ENCODE results near the gene PWWP2B. TPM values are rescaled to one million over a fixed set of nuclear protein-coding genes. Genes with fewer than 3 reads are reported as not detected.

PWWP2B gene
- total RNA-seq, 8 experiments from 2014 or later: 4.6 to 12.7 (median 8.9) TPM

DNA sequence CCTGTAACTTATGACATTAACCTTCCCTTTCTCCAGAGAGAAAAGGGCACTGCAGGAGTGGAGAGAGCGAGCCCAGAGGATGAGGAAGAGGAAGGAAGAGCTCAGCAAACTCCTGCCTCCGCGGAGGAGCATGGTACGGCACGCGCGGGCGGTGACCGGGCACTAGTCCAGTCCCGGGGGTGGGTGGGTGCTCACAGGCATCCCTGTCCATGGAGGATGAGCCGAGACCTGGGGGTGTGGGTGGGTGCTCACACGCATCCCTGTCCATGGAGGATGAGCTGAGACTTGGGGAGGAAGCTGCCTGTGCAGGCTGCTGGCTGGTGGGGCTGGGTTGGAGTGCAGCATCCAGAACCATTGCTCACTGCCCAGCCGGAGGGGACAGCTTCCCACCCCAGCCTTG lies 41.2 kb upstream of the PWWP2B start:
- in situ Hi-C loops (cut with MboI; ENCODE audit: low pct_unique_long_range_greater_than_20kb in 2 of 9, low sequenced_read_pairs in 9 of 9, unreplicated experiment in 9 of 9): loop anchor here in 1 of 9 experiments (10.0 kb wide), 1 partner anchor 131 kb away; no protein-coding TSS in a partner anchor
- Histone ChIP-seq H3K4me3 (no peak overlapping the region), H3K4me1 (replicated peaks in 1 of 2) (peaks cover 0 to 13% of the 10 kb centered on the region in 2 donors), H3K27ac (no peak overlapping the region)
- no peak for ATAC-seq (replicated peaks in 6 of 8)
- WGBS, 10 experiments: 80 to 100% (median 100%) methylated on average over 1 to 2 of the region's 13 CpGs; no CpG with 5 or more reads in 7 of the 10 experiments

DNA sequence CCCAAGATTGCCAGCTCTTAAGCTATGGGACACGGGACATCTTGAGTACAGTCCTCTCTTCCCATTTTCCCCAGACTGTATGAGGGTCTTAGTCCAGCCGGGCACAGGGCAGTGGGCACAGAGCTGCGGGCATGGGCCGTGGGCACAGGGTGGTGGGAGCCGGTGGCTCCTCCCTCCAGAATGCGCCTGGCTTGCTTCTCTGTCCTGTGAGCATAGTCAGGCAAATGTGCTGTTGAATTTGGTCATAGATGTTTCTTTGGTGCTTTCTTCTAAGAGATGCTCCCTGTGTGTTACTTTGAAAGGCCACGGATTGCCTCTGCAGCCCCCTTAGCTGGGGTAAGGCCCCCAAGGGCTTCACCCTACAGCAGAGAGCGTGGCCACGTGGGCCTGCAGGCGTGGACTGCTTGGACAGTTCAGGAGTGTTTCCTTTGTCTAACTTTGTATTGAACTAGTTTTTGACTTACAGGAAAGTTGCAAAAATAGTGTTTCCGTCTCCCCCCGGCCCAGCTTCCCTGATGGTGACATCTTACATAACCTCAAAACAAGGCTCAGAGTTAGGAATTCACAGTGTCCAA lies 40.3 kb upstream of the PWWP2B start:
- no peak overlapping the region for H3K27ac ChIP-seq
- in situ Hi-C loops (cut with MboI; ENCODE audit: low pct_unique_long_range_greater_than_20kb in 2 of 9, low sequenced_read_pairs in 9 of 9, unreplicated experiment in 9 of 9): loop anchor here in 1 of 9 experiments (10.0 kb wide), 1 partner anchor 132 kb away; no protein-coding TSS in a partner anchor
- no peak for ATAC-seq (replicated peaks in 6 of 8)
- peaks cover 0 to 11% of the 10 kb centered on the region in 2 donors for H3K4me1 ChIP-seq (replicated peaks in 1 of 2)
- H3K4me3 ChIP-seq: no peak overlapping the region
- 80 to 100% (median 96%) methylated on average over 2 to 6 of the region's 12 CpGs; no CpG with 5 or more reads in 4 of the 10 experiments for WGBS, 10 experiments

DNA sequence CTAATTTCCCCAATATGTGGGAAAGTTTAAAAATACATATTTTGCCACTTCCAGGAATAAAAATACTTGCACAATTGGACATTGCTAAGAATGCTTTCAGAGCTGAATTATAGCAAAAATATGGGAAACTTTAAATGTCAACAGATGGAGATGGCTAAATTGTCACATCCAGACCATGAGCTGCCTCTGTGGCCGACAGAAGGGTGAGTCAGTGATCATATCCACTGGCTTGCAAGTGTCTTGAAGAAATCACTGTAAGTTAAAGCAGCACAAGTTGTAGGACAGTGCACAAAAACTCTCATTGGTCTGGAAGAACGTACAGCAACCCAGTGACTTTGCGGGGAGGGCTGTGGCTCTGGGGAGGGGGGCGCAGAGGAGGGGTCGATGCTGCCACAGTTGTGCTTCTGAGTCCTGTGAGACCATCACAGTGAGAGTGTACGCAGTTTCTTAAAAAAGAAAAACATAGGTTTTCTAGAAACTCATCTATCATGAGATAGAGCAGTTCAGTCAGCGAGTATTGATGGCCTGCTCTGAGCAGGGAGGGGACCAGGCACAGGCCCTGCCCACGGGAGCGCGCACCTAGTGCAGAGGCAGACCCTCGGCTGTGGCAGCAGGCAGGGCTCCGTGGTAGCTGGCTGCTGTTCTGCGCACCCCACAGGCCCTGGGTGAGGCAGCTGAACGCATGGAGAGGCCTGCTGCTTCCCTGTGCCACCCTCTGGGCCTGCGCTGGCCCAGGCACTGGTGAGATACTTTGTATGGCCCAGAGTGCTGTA lies 39.5 kb upstream of the PWWP2B start:
- Histone ChIP-seq H3K27ac (no peak overlapping the region), H3K4me3 (no peak overlapping the region), H3K4me1 (replicated peaks in 1 of 2) (peaks cover 0 to 11% of the 10 kb centered on the region in 2 donors)
- ATAC-seq (replicated peaks in 6 of 8): no peak
- 71 to 100% (median 88%) methylated on average over 1 to 9 of the region's 15 CpGs; no CpG with 5 or more reads in 4 of the 10 experiments for whole genome bisulfite sequencing, 10 experiments
- in situ Hi-C loops (cut with MboI; ENCODE audit: low pct_unique_long_range_greater_than_20kb in 2 of 9, low sequenced_read_pairs in 9 of 9, unreplicated experiment in 9 of 9): loop anchor here in 1 of 9 experiments (10.0 kb wide), 1 partner anchor 133 kb away; no protein-coding TSS in a partner anchor

DNA sequence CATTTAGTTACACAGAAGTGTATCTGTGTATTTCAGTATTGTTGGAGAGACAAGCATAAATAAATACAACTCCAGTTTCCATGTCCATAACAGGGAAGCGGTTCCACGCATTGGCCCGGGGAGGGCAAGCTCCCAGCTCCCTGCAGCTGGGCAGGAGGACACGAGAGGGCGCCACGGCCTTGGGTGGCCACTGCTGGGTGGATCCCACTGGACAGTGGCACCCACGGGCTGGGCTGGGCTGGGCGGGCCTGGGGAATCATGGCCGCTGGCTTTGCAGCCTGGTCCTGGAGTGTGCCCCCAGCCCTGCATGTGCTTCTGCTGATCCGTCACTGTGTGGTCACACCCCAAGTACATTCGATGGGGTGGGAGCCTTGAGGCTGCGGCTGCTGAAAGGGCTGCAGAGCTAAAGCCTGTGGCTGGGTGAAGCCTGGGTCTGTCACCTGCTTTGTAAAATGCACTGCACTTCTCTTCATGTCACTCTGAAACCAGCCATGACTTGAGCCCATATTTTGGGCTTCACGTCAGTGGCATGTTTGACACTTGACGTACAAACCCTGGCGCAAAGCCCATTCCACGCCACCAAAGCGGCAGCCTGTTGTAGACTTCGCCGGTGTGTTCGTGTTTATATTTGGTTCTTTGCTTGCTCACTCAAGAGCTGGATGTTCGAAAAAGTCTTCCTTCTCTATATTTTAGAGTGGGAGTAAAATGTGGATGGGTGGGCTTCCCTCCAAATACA lies 37.5 kb upstream of the PWWP2B start:
- Histone ChIP-seq H3K4me3 (no peak overlapping the region), H3K4me1 (replicated peaks in 1 of 2) (peaks cover 0 to 4% of the 10 kb centered on the region in 2 donors), H3K27ac (no peak overlapping the region)
- WGBS, 10 experiments: 60 to 92% (median 80%) methylated on average over 4 to 12 of the region's 21 CpGs; no CpG with 5 or more reads in 2 of the 10 experiments
- in situ Hi-C loops (cut with MboI; ENCODE audit: low pct_unique_long_range_greater_than_20kb in 2 of 9, low sequenced_read_pairs in 9 of 9, unreplicated experiment in 9 of 9): loop anchor here in 1 of 9 experiments (10.0 kb wide), 1 partner anchor 135 kb away; no protein-coding TSS in a partner anchor
- peak in 1 of 8 experiments; percentile 20 for ATAC-seq (replicated peaks in 6 of 8)

DNA sequence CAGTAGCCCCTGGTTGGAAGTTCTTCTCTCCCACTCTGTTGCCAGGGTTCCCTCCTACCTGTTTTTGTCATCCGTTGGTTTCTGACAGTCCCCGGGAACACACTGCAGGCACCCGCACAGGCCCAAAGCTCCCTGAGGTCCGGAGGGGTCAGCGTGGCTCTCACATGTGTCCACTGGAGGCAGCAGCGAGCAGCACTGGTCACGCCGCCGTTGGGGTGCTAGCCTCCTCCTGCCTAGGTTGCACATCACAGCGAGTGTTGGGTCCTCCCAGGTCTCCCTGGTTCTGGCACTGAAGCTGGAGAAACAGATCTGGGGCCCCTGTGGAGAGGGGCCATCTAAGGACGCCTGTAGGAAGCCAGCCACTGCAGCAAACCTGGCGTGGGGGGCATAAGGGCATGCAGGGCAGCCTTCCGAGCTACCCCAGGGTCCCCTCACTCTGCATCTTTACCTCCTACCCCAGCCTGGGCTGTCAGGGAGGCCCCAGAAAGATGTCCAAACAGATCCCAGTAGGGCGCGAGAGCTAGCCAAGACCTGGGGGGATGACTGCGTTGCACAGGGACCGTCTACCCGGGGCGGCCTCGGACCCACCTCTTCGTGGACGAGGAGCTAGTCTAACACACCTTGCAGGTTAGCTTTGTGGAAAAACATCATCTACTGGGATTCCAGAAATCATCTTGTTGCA lies 36.1 kb upstream of the PWWP2B start:
- Histone ChIP-seq H3K4me1 (replicated peaks in 1 of 2) (peaks cover 0 to 12% of the 10 kb centered on the region in 2 donors), H3K4me3 (no peak overlapping the region), H3K27ac (no peak overlapping the region)
- 53 to 100% (median 78%) methylated on average over 1 to 8 of the region's 22 CpGs; no CpG with 5 or more reads in 2 of the 10 experiments for WGBS, 10 experiments
- peak in 3 of 8 experiments; percentile 47 to 58 (median 55) for ATAC-seq (replicated peaks in 6 of 8)
- in situ Hi-C loops (cut with MboI; ENCODE audit: low pct_unique_long_range_greater_than_20kb in 2 of 9, low sequenced_read_pairs in 9 of 9, unreplicated experiment in 9 of 9): no loop called here

DNA sequence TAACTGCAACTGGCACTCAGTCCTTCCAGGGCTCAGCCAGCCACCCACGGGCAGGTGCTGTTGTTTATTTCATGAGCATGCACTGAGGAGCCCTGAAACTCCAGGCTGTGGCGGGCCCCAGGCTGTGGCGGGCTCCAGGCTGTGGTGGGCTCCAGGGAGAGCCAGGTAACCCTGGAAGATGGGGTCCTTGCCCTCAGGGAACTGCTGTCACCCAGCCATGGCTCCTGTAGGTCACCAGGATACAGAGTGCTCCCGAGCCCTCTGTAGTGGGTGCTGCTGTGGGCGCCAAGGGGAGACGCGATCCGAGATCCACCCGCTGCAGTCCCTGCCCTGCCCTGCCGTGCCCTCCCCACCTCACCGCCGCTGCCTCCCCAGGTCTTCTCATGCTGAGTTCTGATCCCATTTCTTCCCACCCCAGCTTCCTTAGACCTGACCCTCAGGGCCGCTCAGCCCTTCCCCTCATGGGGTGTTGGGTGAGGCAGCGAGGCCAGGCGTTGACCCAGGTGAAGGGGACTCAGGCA lies 35.4 kb upstream of the PWWP2B start:
- Histone ChIP-seq H3K4me3 (no peak overlapping the region), H3K4me1 (replicated peaks in 1 of 2) (peaks cover 0 to 12% of the 10 kb centered on the region in 2 donors), H3K27ac (no peak overlapping the region)
- in situ Hi-C loops (cut with MboI; ENCODE audit: low pct_unique_long_range_greater_than_20kb in 2 of 9, low sequenced_read_pairs in 9 of 9, unreplicated experiment in 9 of 9): no loop called here
- WGBS, 10 experiments: 65 to 87% methylated on average over 3 to 4 of the region's 15 CpGs; no CpG with 5 or more reads in 8 of the 10 experiments
- ATAC-seq (replicated peaks in 6 of 8): no peak

DNA sequence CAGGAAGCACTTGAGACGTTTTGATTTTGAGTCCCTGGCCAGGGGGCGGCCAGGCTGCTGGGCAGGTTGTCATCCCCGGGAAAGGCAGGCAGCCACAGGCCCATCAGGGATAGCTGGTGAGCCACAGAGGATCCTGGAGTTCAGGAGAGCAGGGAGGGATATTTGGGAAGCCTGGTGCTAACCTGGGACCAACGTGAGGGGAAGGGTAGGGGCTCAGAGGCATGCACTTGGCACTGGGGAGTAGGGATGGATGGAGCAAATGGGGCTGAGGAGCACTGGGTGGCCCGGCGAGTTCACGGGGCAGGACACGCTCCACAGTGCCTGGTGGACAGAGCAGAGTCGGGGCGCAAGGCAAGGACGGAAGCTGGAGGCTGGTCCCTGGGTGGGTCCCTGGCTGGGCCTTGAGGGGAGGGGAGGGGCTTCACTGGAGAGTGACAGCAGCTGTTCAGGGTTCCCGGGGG lies 34.8 kb upstream of the PWWP2B start:
- WGBS, 10 experiments: 0 to 83% (median 43%) methylated on average over 1 to 8 of the region's 12 CpGs; no CpG with 5 or more reads in 7 of the 10 experiments
- no peak for ATAC-seq (replicated peaks in 6 of 8)
- Histone ChIP-seq H3K27ac (no peak overlapping the region), H3K4me3 (no peak overlapping the region), H3K4me1 (replicated peaks in 1 of 2) (peaks cover 0 to 12% of the 10 kb centered on the region in 2 donors)
- in situ Hi-C loops (cut with MboI; ENCODE audit: low pct_unique_long_range_greater_than_20kb in 2 of 9, low sequenced_read_pairs in 9 of 9, unreplicated experiment in 9 of 9): no loop called here

DNA sequence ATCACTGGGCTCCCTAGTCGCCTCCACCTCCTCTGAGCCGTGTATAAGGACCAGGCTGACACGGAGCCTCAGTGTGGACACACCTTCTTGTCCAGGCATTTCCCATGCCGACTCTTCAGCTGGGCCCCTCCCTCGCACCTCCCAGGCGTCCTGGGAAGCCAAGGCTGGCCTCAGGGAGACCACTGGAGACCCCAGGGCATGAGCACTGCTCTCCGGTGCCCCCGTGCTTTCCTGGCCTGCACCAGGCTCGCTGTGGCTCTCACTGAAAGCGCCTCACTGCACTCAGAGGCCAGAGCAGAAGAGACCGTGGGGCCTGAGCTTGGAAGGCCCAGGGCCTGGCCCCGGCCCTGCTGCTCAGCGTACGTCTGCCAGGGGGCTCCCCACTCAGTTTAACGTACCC lies 33.6 kb upstream of the PWWP2B start:
- 68 to 100% (median 80%) methylated on average over 1 to 4 of the region's 15 CpGs; no CpG with 5 or more reads in 7 of the 10 experiments for WGBS, 10 experiments
- in situ Hi-C loops (cut with MboI; ENCODE audit: low pct_unique_long_range_greater_than_20kb in 2 of 9, low sequenced_read_pairs in 9 of 9, unreplicated experiment in 9 of 9): no loop called here

DNA sequence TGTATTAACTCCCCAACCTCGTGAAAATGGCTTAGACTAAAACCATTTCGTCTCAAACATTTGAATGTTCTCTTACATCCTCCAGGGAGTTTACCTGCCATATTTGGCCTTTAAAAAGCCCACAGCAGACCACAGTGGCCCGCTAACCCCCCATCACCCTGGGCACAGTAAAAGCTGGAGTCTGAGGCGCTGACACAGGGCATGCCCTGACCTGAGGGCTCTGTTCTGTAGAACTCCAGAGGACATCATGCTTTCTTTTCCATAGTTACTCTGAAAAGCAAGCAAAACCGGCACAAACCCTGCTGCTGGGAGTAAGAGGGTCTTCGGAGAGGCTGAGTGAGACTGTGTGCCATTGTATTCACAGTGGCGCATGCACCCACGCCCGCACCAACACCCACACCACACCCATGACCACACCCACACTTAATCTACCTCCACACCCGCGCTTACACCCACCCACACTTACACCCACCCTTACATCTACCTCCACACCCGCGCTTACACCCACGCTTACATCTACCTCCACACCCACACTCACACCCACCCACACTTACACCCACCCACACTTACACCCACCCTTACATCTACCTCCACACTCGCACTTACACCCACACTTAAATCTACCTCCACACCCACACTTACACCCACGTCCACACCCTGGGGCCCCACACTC lies 32.9 kb upstream of the PWWP2B start:
- Histone ChIP-seq H3K4me3 (no peak overlapping the region), H3K27ac (no peak overlapping the region), H3K4me1 (replicated peaks in 1 of 2) (peaks cover 0 to 12% of the 10 kb centered on the region in 2 donors)
- WGBS, 10 experiments: 25 to 100% (median 48%) methylated on average over 1 to 5 of the region's 16 CpGs; no CpG with 5 or more reads in 2 of the 10 experiments
- ATAC-seq (replicated peaks in 6 of 8): peak in 6 of 8 experiments; percentile 17 to 55 (median 36)
- in situ Hi-C loops (cut with MboI; ENCODE audit: low pct_unique_long_range_greater_than_20kb in 2 of 9, low sequenced_read_pairs in 9 of 9, unreplicated experiment in 9 of 9): no loop called here

More for the DNA sequence above, 33.6 kb upstream of the PWWP2B start:
- H3K4me1 ChIP-seq (replicated peaks in 1 of 2): peaks cover 0 to 12% of the 10 kb centered on the region in 2 donors
- no peak overlapping the region for H3K27ac ChIP-seq
- ATAC-seq (replicated peaks in 6 of 8): no peak
- no peak overlapping the region for H3K4me3 ChIP-seq

DNA sequence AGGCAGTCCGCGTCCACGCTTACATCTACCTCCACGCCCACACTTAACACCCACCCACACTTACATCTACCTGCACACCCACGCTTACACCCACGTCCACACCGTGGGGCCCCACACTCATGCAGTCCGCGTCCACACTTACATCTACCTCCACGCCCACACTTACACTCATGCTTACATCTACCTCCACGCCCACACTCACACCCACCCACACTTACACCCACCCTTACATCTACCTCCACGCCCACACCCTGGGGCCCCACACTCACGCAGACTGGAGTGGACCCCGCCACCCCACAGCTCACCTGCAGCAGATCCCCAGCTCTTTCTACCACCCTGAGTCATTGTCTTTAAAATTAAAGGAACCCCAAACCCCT lies 32.4 kb upstream of the PWWP2B start:
- in situ Hi-C loops (cut with MboI; ENCODE audit: low pct_unique_long_range_greater_than_20kb in 2 of 9, low sequenced_read_pairs in 9 of 9, unreplicated experiment in 9 of 9): no loop called here
- 70 to 96% methylated on average over 4 to 10 of the region's 14 CpGs; no CpG with 5 or more reads in 8 of the 10 experiments for WGBS, 10 experiments
- Histone ChIP-seq H3K27ac (peak overlapping the region in 1 of 2 donors; percentile 56), H3K4me3 (no peak overlapping the region), H3K4me1 (replicated peaks in 1 of 2) (peaks cover 0 to 12% of the 10 kb centered on the region in 2 donors)
- peak in 1 of 8 experiments; percentile 10 for ATAC-seq (replicated peaks in 6 of 8)

DNA sequence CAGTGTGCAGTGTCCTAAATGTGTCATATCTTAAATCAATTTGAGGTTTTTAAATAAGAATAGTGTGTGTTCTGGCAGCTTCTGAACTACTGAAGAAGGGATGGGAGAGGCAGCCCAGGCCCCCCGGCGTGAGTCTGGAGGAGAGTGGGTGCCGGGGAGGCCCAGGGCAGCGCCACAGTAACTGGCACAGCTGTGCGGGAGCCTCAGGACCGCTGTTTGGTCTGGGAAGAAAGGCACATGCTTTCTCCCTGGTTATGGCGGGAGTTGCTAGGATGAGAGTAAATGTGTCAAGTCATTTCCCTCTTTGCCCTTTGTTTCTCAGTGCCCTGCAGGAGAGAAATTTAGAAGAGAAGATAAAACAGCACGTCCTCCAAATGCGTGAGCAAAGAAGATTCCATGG lies 31.9 kb upstream of the PWWP2B start:
- Histone ChIP-seq H3K27ac (peak overlapping the region in 1 of 2 donors; percentile 56), H3K4me1 (replicated peaks in 1 of 2) (peaks cover 0 to 12% of the 10 kb centered on the region in 2 donors), H3K4me3 (no peak overlapping the region)
- in situ Hi-C loops (cut with MboI; ENCODE audit: low pct_unique_long_range_greater_than_20kb in 2 of 9, low sequenced_read_pairs in 9 of 9, unreplicated experiment in 9 of 9): no loop called here
- 64 to 100% (median 86%) methylated on average over 2 to 5 of the region's 9 CpGs; no CpG with 5 or more reads in 4 of the 10 experiments for WGBS, 10 experiments
- ATAC-seq (replicated peaks in 6 of 8): peak in 5 of 8 experiments; percentile 67 to 94 (median 85)
